GM08714 (cell line): ENCODE data around the gene PTBP1.
"Not testable (repeated sequence)": the region's sequence is repeated elsewhere in the genome, so short reads cannot be mapped to it uniquely, and the experiment has no call there.

Experiments
- H3K4me3 ChIP-seq: fragments of 200-500 bp; sonication (Bioruptor generic); 2 replicates; pipeline ENCODE4 v1.5.1; 2014; ENCODE audit warnings: mild to moderate bottlenecking, low read length, inconsistent platforms
- ZNF274 ChIP-seq: IDR thresholded peaks from 2 replicates; pipeline ENCODE4 v1.6.1; 2012; ENCODE audit warnings: mild to moderate bottlenecking, low read depth, low read length

PTBP1 gene

GRCh38 chr19:835210-835810 is 38.1 kb downstream of the PTBP1 start:
- no peak overlapping the region for H3K4me3 ChIP-seq
- TF ChIP-seq ZNF274, result no peak

GRCh38 chr19:840519-841206 is 43.4 kb downstream of the PTBP1 start, which contains the start of gene PRTN3:
Gene PRTN3 (plus strand): TSS chr19:840999. CDS start chr19:841009, 10 bp downstream.
- no peak within 1 kb of the TSS for H3K4me3 ChIP-seq
- no peak for TF ChIP-seq ZNF274

- H3K4me3 ChIP-seq, result not testable (repeated sequence)
These were observed 45.5 kb downstream of the PTBP1 start for GRCh38 chr19:842802-843179.

- no peak for TF ChIP-seq ZNF274
- no peak overlapping the region for H3K4me3 ChIP-seq
These were observed 46.1 kb downstream of the PTBP1 start for GRCh38 chr19:843180-843835.

- H3K4me3 ChIP-seq, result no peak overlapping the region
- no peak for TF ChIP-seq ZNF274
These were observed 46.7 kb downstream of the PTBP1 start for GRCh38 chr19:843836-844545.

- H3K4me3 ChIP-seq, result no peak overlapping the region
- TF ChIP-seq ZNF274, result no peak
These were observed 47.3 kb downstream of the PTBP1 start for GRCh38 chr19:844546-844971.

GRCh38 chr19:845707-846521 is 48.7 kb downstream of the PTBP1 start:
- H3K4me3 ChIP-seq, result no peak overlapping the region
- no peak for TF ChIP-seq ZNF274

GRCh38 chr19:848386-848921 is 51.2 kb downstream of the PTBP1 start:
- H3K4me3 ChIP-seq, result no peak overlapping the region
- TF ChIP-seq ZNF274, result no peak

GRCh38 chr19:849195-849594 is 51.9 kb downstream of the PTBP1 start:
- not testable (repeated sequence) for H3K4me3 ChIP-seq

GRCh38 chr19:850221-850978 is 53.1 kb downstream of the PTBP1 start:
- no peak for TF ChIP-seq ZNF274
- no peak overlapping the region for H3K4me3 ChIP-seq

- no peak overlapping the region for H3K4me3 ChIP-seq
- no peak for TF ChIP-seq ZNF274
These were observed 53.7 kb downstream of the PTBP1 start for GRCh38 chr19:850979-851335.

GRCh38 chr19:852136-853013 is 55.1 kb downstream of the PTBP1 start, which contains the start of gene ELANE:
Gene ELANE (plus strand): TSS chr19:852303. CDS start chr19:852329, 26 bp downstream.
- no peak within 1 kb of the TSS for H3K4me3 ChIP-seq
- no peak for TF ChIP-seq ZNF274

- TF ChIP-seq ZNF274, result no peak
These were observed 55.8 kb downstream of the PTBP1 start for GRCh38 chr19:853014-853585.

GRCh38 chr19:853614-854220 is 56.5 kb downstream of the PTBP1 start:
- H3K4me3 ChIP-seq, result not testable (repeated sequence)

More at GRCh38 chr19:853014-853585, 55.8 kb downstream of the PTBP1 start:
- H3K4me3 ChIP-seq, result no peak overlapping the region
